Measurements from ENCODE around the gene MIER1.

GRCh38 chr1:67019121-67019520, 94.3 kb downstream of the MIER1 start:
- no peak for TF ChIP-seq EZH2 (IDR thresholded peaks at IDR 0.05)
- TF ChIP-seq POLR2AphosphoS5 (IDR thresholded peaks at IDR 0.05; ENCODE audit: borderline replicate concordance, low read depth, low read length) = no peak
- TF ChIP-seq FOXP2 (optimal IDR thresholded peaks at IDR 0.05; ENCODE audit: control extremely low read depth, extremely low read length, insufficient read depth) = no peak
